Stimulated activated effector memory CD8-positive, alpha-beta T cell treated with anti-CD3 and anti-CD28 coated beads, Interleukin-12 subunit alpha, Interleukin-12 subunit beta, amount 100 ng/mL, for 72 hours (primary cell): Measurements from ENCODE around the gene KRTAP10-11.
"Not testable (repeated sequence)": the region's sequence is repeated elsewhere in the genome, so short reads cannot be mapped to it uniquely, and the experiment has no call there.

Experiments used
- ATAC-seq: fragments of 150-1000 bp; cut with Tn5 transposase; 2 replicates; pipeline ENCODE4 v1.10.0; 2021
- DNase-seq, 2 donors: peaks; one replicate each; pipeline ENCODE4 v3.0.0; 2021 to 2022; ENCODE audit warnings: low spot score in 2 of 2
- H3K27ac Mint-ChIP-seq: one replicate; pipeline ENCODE4 v1.8.0; 2022; ENCODE audit warnings: mild to moderate bottlenecking, mixed read lengths
- H3K36me3 Mint-ChIP-seq: one replicate; pipeline ENCODE4 v1.8.0; 2022; ENCODE audit warnings: mild to moderate bottlenecking, mixed read lengths
- H3K4me1 Mint-ChIP-seq: one replicate; pipeline ENCODE4 v1.8.0; 2022; ENCODE audit warnings: mixed read lengths
- H3K4me3 Mint-ChIP-seq: one replicate; pipeline ENCODE4 v1.8.0; 2022; ENCODE audit warnings: mild to moderate bottlenecking, mixed read lengths
- H3K9me3 Mint-ChIP-seq: one replicate; pipeline ENCODE4 v1.8.0; 2022; ENCODE audit warnings: mixed read lengths

The KRTAP10-11 gene

GRCh38 chr21:44626673-44627143 lies 19.5 kb upstream of the KRTAP10-11 start, which contains the start of gene KRTAP10-9:
Gene KRTAP10-9, plus strand, starts transcription at chr21:44627093. Its CDS starts 79 bp downstream, at chr21:44627172.
- ATAC-seq (no peak), DNase-seq (no peak)
- Mint-ChIP-seq H3K27ac (peak within 1 kb of the TSS; percentile 73), H3K9me3 (peaks cover 39% of the 10 kb centered on the region), H3K36me3 (no peaks in the 10 kb centered on the region), H3K4me1 (peaks cover 45% of the 10 kb centered on the region), H3K4me3 (peak within 1 kb of the TSS; percentile 22)

GRCh38 chr21:44627181-44627822 lies 18.9 kb upstream of the KRTAP10-11 start:
- Mint-ChIP-seq H3K27ac (peak overlapping the region; percentile 73), H3K4me1 (peaks cover 45% of the 10 kb centered on the region), H3K9me3 (peaks cover 43% of the 10 kb centered on the region)
- not testable (repeated sequence) for ATAC-seq, H3K4me3 Mint-ChIP-seq, H3K36me3 Mint-ChIP-seq, DNase-seq

GRCh38 chr21:44627831-44628233 lies 18.4 kb upstream of the KRTAP10-11 start:
- H3K4me1 Mint-ChIP-seq, result peaks cover 45% of the 10 kb centered on the region

GRCh38 chr21:44628707-44629391 lies 17.4 kb upstream of the KRTAP10-11 start:
- Mint-ChIP-seq H3K36me3 (no peaks in the 10 kb centered on the region), H3K4me3 (no peak overlapping the region), H3K4me1 (peaks cover 45% of the 10 kb centered on the region), H3K27ac (peak overlapping the region; percentile 3), H3K9me3 (peaks cover 39% of the 10 kb centered on the region)
- no peak for ATAC-seq
- DNase-seq, result no peak

More at GRCh38 chr21:44627831-44628233, 18.4 kb upstream of the KRTAP10-11 start:
- H3K36me3 Mint-ChIP-seq, DNase-seq, ATAC-seq, H3K4me3 Mint-ChIP-seq: not testable (repeated sequence)
- peak overlapping the region; percentile 73 for H3K27ac Mint-ChIP-seq
- H3K9me3 Mint-ChIP-seq, result peaks cover 41% of the 10 kb centered on the region

GRCh38 chr21:44630440-44630839 lies 15.8 kb upstream of the KRTAP10-11 start:
- Mint-ChIP-seq H3K9me3 (peaks cover 28% of the 10 kb centered on the region), H3K27ac (peak overlapping the region; percentile 3), H3K4me3 (no peak overlapping the region), H3K36me3 (no peaks in the 10 kb centered on the region), H3K4me1 (peaks cover 38% of the 10 kb centered on the region)
- DNase-seq, result no peak
- ATAC-seq, result no peak

- Mint-ChIP-seq H3K36me3 (no peaks in the 10 kb centered on the region), H3K4me1 (peaks cover 25% of the 10 kb centered on the region), H3K27ac (no peak overlapping the region), H3K9me3 (peaks cover 28% of the 10 kb centered on the region), H3K4me3 (no peak overlapping the region)
- no peak for DNase-seq
- no peak for ATAC-seq
Observed at GRCh38 chr21:44632067-44632466, 14.1 kb upstream of the KRTAP10-11 start.

GRCh38 chr21:44636209-44637017 lies 9.8 kb upstream of the KRTAP10-11 start:
- peaks cover 10% of the 10 kb centered on the region for H3K4me1 Mint-ChIP-seq
- ATAC-seq, result no peak
- peaks cover 20% of the 10 kb centered on the region for H3K9me3 Mint-ChIP-seq

GRCh38 chr21:44637018-44637850 lies 9.0 kb upstream of the KRTAP10-11 start, which contains the start of gene KRTAP10-10:
Gene KRTAP10-10, plus strand, starts transcription at chr21:44637356. Its CDS starts 62 bp downstream, at chr21:44637418.
- Mint-ChIP-seq H3K9me3 (peaks cover 14% of the 10 kb centered on the region), H3K4me1 (peaks cover 10% of the 10 kb centered on the region), H3K4me3 (no peak within 1 kb of the TSS), H3K36me3 (no peaks in the 10 kb centered on the region), H3K27ac (no peak within 1 kb of the TSS)
- no peak for DNase-seq
- ATAC-seq, result no peak

More at GRCh38 chr21:44636209-44637017, 9.8 kb upstream of the KRTAP10-11 start:
- H3K36me3 Mint-ChIP-seq, result no peaks in the 10 kb centered on the region
- H3K4me3 Mint-ChIP-seq, result no peak overlapping the region
- no peak for DNase-seq
- H3K27ac Mint-ChIP-seq, result no peak overlapping the region

- H3K4me3 Mint-ChIP-seq, H3K36me3 Mint-ChIP-seq, ATAC-seq, H3K27ac Mint-ChIP-seq, H3K4me1 Mint-ChIP-seq: not testable (repeated sequence)
- H3K9me3 Mint-ChIP-seq, result peaks cover 12% of the 10 kb centered on the region
- DNase-seq, result peak in 1 of 2 donors; percentile 18
Observed at GRCh38 chr21:44637851-44638348, 8.3 kb upstream of the KRTAP10-11 start.

- H3K4me1 Mint-ChIP-seq, H3K4me3 Mint-ChIP-seq, H3K27ac Mint-ChIP-seq, H3K36me3 Mint-ChIP-seq, ATAC-seq: not testable (repeated sequence)
- peaks cover 10% of the 10 kb centered on the region for H3K9me3 Mint-ChIP-seq
- peak in 1 of 2 donors; percentile 23 for DNase-seq
Observed at GRCh38 chr21:44638506-44639330, 7.5 kb upstream of the KRTAP10-11 start.

GRCh38 chr21:44639331-44639655 lies 6.9 kb upstream of the KRTAP10-11 start:
- Mint-ChIP-seq H3K4me1 (peaks cover 10% of the 10 kb centered on the region), H3K36me3 (peaks cover 4% of the 10 kb centered on the region), H3K9me3 (peaks cover 12% of the 10 kb centered on the region), H3K27ac (no peak overlapping the region), H3K4me3 (no peak overlapping the region)
- DNase-seq, result peak in 1 of 2 donors; percentile 35
- no peak for ATAC-seq

- Mint-ChIP-seq H3K9me3 (peaks cover 20% of the 10 kb centered on the region), H3K4me1 (peaks cover 10% of the 10 kb centered on the region)
- ATAC-seq, result no peak
Observed at GRCh38 chr21:44640761-44641160, 5.5 kb upstream of the KRTAP10-11 start.

GRCh38 chr21:44643741-44644310 lies 2.4 kb upstream of the KRTAP10-11 start:
- Mint-ChIP-seq H3K4me3 (no peak overlapping the region), H3K4me1 (peaks cover 11% of the 10 kb centered on the region), H3K36me3 (peaks cover 6% of the 10 kb centered on the region), H3K27ac (no peak overlapping the region), H3K9me3 (peaks cover 20% of the 10 kb centered on the region)
- no peak for ATAC-seq
- DNase-seq, result peak in 1 of 2 donors; percentile 22

More at GRCh38 chr21:44640761-44641160, 5.5 kb upstream of the KRTAP10-11 start:
- Mint-ChIP-seq H3K36me3 (peaks cover 6% of the 10 kb centered on the region), H3K4me3 (no peak overlapping the region), H3K27ac (no peak overlapping the region)
- DNase-seq, result no peak
